ENCODE measurements around the gene SLC25A48.

Gene SLC25A48

GRCh38 chr5:135894789-135895188 is 60.3 kb downstream of the SLC25A48 start:
- Histone ChIP-seq H3K4me3 (ENCODE audit: low read depth, low read length) (no peak overlapping the region), H3K36me3 (ENCODE audit: control insufficient read depth in 2 of 2, insufficient read depth in 1 of 2, low read length in 2 of 2) (no peaks in the 10 kb centered on the region), H3K9me3 (ENCODE audit: control insufficient read depth, insufficient read depth, low read depth, low read length) (no peaks in the 10 kb centered on the region), H3K4me1 (ENCODE audit: control insufficient read depth, insufficient read depth, low read length) (peaks cover 25% of the 10 kb centered on the region), H3K27ac (ENCODE audit: extremely low read depth, low read depth, low read length) (no peak overlapping the region)
- ChIA-PET POLR2A (interaction anchor here (1.9 kb wide), 1 partner anchor 238 kb away, joined by 4 read pairs; the partner anchor contains the start of gene SMAD5), CTCF (interaction anchor here (0.9 to 8.1 kb wide), 7 partner anchors 10 to 433 kb away, joined by 3 to 66 read pairs (median 4); no protein-coding TSS in a partner anchor)
- TF ChIP-seq ZNF398 (tag by site-specific recombination; IDR thresholded peaks at IDR 0.05) = peak; percentile 77
- peak; percentile 55; the same call in 1 of the 2 replicates for TF ChIP-seq SP7 (tag by site-specific recombination; IDR thresholded peaks at IDR 0.05)
- TF ChIP-seq, protein P1, sequence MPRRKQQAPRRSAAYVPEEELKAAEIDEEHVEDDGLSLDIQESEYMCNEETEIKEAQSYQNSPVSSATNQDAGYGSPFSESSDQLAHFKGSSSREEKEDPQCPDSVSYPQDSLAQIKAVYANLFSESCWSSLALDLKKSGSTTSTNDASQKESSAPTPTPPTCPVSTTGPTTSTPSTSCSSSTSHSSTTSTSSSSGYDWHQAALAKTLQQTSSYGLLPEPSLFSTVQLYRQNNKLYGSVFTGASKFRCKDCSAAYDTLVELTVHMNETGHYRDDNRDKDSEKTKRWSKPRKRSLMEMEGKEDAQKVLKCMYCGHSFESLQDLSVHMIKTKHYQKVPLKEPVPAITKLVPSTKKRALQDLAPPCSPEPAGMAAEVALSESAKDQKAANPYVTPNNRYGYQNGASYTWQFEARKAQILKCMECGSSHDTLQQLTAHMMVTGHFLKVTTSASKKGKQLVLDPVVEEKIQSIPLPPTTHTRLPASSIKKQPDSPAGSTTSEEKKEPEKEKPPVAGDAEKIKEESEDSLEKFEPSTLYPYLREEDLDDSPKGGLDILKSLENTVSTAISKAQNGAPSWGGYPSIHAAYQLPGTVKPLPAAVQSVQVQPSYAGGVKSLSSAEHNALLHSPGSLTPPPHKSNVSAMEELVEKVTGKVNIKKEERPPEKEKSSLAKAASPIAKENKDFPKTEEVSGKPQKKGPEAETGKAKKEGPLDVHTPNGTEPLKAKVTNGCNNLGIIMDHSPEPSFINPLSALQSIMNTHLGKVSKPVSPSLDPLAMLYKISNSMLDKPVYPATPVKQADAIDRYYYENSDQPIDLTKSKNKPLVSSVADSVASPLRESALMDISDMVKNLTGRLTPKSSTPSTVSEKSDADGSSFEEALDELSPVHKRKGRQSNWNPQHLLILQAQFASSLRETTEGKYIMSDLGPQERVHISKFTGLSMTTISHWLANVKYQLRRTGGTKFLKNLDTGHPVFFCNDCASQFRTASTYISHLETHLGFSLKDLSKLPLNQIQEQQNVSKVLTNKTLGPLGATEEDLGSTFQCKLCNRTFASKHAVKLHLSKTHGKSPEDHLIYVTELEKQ (tag by site-specific recombination; IDR thresholded peaks at IDR 0.05; ENCODE audit: borderline replicate concordance) = no peak
- TF ChIP-seq MEIS1 (CRISPR knock-in tag; IDR thresholded peaks at IDR 0.05; ENCODE audit: borderline replicate concordance) = no peak
- no peak for TF ChIP-seq GLI4 (tag by site-specific recombination; IDR thresholded peaks at IDR 0.05)
- peak; percentile 95 for TF ChIP-seq WT1 (tag by site-specific recombination; IDR thresholded peaks at IDR 0.05)
- no peak for TF ChIP-seq ZNF132 (tag by site-specific recombination; IDR thresholded peaks at IDR 0.05; ENCODE audit: borderline replicate concordance)
- TF ChIP-seq, protein P2, sequence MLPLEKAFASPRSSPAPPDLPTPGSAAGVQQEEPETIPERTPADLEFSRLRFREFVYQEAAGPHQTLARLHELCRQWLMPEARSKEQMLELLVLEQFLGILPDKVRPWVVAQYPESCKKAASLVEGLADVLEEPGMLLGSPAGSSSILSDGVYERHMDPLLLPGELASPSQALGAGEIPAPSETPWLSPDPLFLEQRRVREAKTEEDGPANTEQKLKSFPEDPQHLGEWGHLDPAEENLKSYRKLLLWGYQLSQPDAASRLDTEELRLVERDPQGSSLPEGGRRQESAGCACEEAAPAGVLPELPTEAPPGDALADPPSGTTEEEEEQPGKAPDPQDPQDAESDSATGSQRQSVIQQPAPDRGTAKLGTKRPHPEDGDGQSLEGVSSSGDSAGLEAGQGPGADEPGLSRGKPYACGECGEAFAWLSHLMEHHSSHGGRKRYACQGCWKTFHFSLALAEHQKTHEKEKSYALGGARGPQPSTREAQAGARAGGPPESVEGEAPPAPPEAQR (tag by site-specific recombination; IDR thresholded peaks at IDR 0.05) = no peak
- TF ChIP-seq, protein P3, sequence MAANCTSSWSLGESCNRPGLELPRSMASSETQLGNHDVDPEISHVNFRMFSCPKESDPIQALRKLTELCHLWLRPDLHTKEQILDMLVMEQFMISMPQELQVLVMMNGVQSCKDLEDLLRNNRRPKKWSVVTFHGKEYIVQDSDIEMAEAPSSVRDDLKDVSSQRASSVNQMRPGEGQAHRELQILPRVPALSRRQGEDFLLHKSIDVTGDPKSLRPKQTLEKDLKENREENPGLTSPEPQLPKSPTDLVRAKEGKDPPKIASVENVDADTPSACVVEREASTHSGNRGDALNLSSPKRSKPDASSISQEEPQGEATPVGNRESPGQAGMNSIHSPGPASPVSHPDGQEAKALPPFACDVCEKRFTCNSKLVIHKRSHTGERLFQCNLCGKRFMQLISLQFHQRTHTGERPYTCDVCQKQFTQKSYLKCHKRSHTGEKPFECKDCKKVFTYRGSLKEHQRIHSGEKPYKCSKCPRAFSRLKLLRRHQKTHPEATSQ (tag by site-specific recombination; IDR thresholded peaks at IDR 0.05) = no peak
- no peak for TF ChIP-seq ZNF211 (tag by site-specific recombination; IDR thresholded peaks at IDR 0.05; ENCODE audit: low read depth)
- TF ChIP-seq, protein P4, sequence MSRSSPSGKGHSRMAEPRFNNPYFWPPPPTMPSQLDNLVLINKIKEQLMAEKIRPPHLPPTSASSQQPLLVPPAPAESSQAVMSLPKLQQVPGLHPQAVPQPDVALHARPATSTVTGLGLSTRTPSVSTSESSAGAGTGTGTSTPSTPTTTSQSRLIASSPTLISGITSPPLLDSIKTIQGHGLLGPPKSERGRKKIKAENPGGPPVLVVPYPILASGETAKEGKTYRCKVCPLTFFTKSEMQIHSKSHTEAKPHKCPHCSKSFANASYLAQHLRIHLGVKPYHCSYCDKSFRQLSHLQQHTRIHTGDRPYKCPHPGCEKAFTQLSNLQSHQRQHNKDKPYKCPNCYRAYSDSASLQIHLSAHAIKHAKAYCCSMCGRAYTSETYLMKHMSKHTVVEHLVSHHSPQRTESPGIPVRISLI (tag by site-specific recombination; IDR thresholded peaks at IDR 0.05) = no peak
- TF ChIP-seq ZNF202 (tag by site-specific recombination; IDR thresholded peaks at IDR 0.05; ENCODE audit: borderline replicate concordance) = no peak
- TF ChIP-seq MYNN (tag by site-specific recombination; IDR thresholded peaks at IDR 0.05; ENCODE audit: borderline replicate concordance) = no peak
- no peak for TF ChIP-seq ZNF221 (tag by site-specific recombination; IDR thresholded peaks at IDR 0.05; ENCODE audit: borderline replicate concordance)
- TF ChIP-seq, protein P5, sequence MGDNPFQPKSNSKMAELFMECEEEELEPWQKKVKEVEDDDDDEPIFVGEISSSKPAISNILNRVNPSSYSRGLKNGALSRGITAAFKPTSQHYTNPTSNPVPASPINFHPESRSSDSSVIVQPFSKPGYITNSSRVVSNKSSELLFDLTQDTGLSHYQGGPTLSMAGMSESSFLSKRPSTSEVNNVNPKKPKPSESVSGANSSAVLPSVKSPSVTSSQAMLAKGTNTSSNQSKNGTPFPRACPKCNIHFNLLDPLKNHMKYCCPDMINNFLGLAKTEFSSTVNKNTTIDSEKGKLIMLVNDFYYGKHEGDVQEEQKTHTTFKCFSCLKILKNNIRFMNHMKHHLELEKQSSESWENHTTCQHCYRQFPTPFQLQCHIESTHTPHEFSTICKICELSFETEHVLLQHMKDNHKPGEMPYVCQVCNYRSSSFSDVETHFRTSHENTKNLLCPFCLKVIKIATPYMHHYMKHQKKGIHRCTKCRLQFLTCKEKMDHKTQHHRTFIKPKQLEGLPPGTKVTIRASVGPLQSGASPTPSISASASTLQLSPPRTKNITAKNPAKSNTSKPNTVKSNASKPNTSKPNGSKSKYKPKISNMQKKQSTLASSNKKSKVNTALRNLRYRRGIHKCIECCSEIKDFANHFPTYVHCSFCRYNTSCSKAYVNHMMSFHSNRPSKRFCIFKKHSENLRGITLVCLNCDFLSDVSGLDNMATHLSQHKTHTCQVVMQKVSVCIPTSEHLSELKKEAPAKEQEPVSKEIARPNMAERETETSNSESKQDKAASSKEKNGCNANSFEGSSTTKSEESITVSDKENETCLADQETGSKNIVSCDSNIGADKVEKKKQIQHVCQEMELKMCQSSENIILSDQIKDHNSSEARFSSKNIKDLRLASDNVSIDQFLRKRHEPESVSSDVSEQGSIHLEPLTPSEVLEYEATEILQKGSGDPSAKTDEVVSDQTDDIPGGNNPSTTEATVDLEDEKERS (tag by site-specific recombination; IDR thresholded peaks at IDR 0.05) = no peak

Data from HEK293 (cell line).